HCT116 (cell line): ENCODE data around the gene STK32C.

ENCODE experiments used
- CEBPB ChIP-seq: IDR thresholded peaks from 2 replicates; pipeline ENCODE4 v1.6.1; 2012; ENCODE audit warnings: low read depth
- EZH2 ChIP-seq: fragments of 200-600 bp; sonication (generic); IDR thresholded peaks from 2 replicates; pipeline ENCODE4 v1.6.1; 2017; ENCODE audit warnings: antibody characterized with exemption, mixed run types
- EZH2phosphoT487 ChIP-seq: fragments of 200-600 bp; IDR thresholded peaks from 2 replicates; pipeline ENCODE4 v1.6.1; 2018; ENCODE audit warnings: antibody characterized with exemption, borderline replicate concordance
- FOSL1 ChIP-seq: IDR thresholded peaks from 2 replicates; pipeline ENCODE4 v1.6.1; 2012; ENCODE audit warnings: low read depth
- SIN3A ChIP-seq: IDR thresholded peaks from 2 replicates; pipeline ENCODE4 v1.6.1; 2012; ENCODE audit warnings: low read depth
- SP1 ChIP-seq: IDR thresholded peaks from 2 replicates; pipeline ENCODE4 v1.6.1; 2012; ENCODE audit warnings: low read depth
- SRF ChIP-seq: IDR thresholded peaks from 2 replicates; pipeline ENCODE4 v1.6.1; 2012; ENCODE audit warnings: low read depth
- TF ChIP-seq, protein P1 (sequence below), 3 experiments: fragments of 200-600 bp in 1 of 3; sonication (generic) in 1 of 3; IDR thresholded peaks in 2 of 3; conservative IDR thresholded peaks in 1 of 3; 2 replicates each; pipeline ENCODE4 v1.5.1; 2012 to 2017; ENCODE audit warnings: low read depth in 2 of 3, low read length in 2 of 3, antibody characterized with exemption in 1 of 3, borderline replicate concordance in 1 of 3, control low read depth in 1 of 3, mild to moderate bottlenecking in 1 of 3, mixed read lengths in 1 of 3, mixed run types in 1 of 3, moderate library complexity in 1 of 3; ENCODE audit not compliant: insufficient read depth in 1 of 3
- TF ChIP-seq, protein P2 (sequence below): IDR thresholded peaks from 2 replicates; pipeline ENCODE4 v1.6.1; 2012; ENCODE audit warnings: low read depth
- TF ChIP-seq, protein P3 (sequence below): IDR thresholded peaks from 2 replicates; pipeline ENCODE4 v1.6.1; 2011; ENCODE audit warnings: mild to moderate bottlenecking, low read length, moderate library complexity; ENCODE audit not compliant: insufficient replicate concordance; ENCODE audit errors: extremely low read depth

DNA sequence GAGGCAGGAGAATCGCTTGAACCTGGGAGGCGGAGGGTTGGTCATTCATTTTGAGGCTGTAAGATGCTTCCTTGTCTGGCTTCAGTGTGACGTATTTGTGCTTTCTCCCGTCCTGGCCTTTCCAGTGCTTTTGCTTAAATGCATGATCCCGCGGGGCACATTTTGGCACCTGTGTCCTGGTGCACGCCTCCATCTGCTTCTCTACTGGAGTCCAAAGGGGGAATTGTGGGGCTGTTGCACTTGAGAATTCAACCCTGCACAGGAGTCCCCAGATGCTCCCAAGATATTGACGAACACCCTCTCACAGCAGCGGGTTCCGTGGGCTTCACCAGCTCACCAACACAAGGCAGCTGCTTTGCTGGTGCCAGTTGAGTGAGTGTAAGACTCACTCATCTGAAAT lies 14.0 kb upstream of the STK32C start:
- TF ChIP-seq, protein P1, sequence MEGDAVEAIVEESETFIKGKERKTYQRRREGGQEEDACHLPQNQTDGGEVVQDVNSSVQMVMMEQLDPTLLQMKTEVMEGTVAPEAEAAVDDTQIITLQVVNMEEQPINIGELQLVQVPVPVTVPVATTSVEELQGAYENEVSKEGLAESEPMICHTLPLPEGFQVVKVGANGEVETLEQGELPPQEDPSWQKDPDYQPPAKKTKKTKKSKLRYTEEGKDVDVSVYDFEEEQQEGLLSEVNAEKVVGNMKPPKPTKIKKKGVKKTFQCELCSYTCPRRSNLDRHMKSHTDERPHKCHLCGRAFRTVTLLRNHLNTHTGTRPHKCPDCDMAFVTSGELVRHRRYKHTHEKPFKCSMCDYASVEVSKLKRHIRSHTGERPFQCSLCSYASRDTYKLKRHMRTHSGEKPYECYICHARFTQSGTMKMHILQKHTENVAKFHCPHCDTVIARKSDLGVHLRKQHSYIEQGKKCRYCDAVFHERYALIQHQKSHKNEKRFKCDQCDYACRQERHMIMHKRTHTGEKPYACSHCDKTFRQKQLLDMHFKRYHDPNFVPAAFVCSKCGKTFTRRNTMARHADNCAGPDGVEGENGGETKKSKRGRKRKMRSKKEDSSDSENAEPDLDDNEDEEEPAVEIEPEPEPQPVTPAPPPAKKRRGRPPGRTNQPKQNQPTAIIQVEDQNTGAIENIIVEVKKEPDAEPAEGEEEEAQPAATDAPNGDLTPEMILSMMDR (IDR thresholded peaks at IDR 0.05 in 2 of 3, conservative IDR thresholded peaks at IDR 0.05 in 1 of 3; ENCODE audit: borderline replicate concordance in 1 of 3, insufficient read depth in 1 of 3, low read depth in 2 of 3, low read length in 2 of 3): no peak
- TF ChIP-seq EZH2: no peak
- TF ChIP-seq, protein P2, sequence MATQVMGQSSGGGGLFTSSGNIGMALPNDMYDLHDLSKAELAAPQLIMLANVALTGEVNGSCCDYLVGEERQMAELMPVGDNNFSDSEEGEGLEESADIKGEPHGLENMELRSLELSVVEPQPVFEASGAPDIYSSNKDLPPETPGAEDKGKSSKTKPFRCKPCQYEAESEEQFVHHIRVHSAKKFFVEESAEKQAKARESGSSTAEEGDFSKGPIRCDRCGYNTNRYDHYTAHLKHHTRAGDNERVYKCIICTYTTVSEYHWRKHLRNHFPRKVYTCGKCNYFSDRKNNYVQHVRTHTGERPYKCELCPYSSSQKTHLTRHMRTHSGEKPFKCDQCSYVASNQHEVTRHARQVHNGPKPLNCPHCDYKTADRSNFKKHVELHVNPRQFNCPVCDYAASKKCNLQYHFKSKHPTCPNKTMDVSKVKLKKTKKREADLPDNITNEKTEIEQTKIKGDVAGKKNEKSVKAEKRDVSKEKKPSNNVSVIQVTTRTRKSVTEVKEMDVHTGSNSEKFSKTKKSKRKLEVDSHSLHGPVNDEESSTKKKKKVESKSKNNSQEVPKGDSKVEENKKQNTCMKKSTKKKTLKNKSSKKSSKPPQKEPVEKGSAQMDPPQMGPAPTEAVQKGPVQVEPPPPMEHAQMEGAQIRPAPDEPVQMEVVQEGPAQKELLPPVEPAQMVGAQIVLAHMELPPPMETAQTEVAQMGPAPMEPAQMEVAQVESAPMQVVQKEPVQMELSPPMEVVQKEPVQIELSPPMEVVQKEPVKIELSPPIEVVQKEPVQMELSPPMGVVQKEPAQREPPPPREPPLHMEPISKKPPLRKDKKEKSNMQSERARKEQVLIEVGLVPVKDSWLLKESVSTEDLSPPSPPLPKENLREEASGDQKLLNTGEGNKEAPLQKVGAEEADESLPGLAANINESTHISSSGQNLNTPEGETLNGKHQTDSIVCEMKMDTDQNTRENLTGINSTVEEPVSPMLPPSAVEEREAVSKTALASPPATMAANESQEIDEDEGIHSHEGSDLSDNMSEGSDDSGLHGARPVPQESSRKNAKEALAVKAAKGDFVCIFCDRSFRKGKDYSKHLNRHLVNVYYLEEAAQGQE: no peak
- no peak for TF ChIP-seq SIN3A
- no peak for TF ChIP-seq FOSL1
- no peak for TF ChIP-seq SRF
- no peak for TF ChIP-seq SP1
- no peak for TF ChIP-seq CEBPB
- no peak for TF ChIP-seq EZH2phosphoT487
- TF ChIP-seq, protein P3, sequence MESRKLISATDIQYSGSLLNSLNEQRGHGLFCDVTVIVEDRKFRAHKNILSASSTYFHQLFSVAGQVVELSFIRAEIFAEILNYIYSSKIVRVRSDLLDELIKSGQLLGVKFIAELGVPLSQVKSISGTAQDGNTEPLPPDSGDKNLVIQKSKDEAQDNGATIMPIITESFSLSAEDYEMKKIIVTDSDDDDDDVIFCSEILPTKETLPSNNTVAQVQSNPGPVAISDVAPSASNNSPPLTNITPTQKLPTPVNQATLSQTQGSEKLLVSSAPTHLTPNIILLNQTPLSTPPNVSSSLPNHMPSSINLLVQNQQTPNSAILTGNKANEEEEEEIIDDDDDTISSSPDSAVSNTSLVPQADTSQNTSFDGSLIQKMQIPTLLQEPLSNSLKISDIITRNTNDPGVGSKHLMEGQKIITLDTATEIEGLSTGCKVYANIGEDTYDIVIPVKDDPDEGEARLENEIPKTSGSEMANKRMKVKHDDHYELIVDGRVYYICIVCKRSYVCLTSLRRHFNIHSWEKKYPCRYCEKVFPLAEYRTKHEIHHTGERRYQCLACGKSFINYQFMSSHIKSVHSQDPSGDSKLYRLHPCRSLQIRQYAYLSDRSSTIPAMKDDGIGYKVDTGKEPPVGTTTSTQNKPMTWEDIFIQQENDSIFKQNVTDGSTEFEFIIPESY: no peak
